K562 (cell line): ENCODE results near the gene ZDHHC12. TPM values are rescaled to one million over a fixed set of nuclear protein-coding genes. Genes with fewer than 3 reads are reported as not detected.

ENCODE experiments used
- CHD7 ChIP-seq: fragments of 200-600 bp; sonication (generic); IDR thresholded peaks from one replicate; pipeline ENCODE4 v1.6.1; 2012; ENCODE audit warnings: mild to moderate bottlenecking, low read depth, low read length, inconsistent platforms
- RBFOX2 ChIP-seq: fragments of 200-400 bp; formaldehyde crosslinking; IDR thresholded peaks from 2 replicates; pipeline ENCODE4 v1.6.1; 2017; ENCODE audit warnings: low read depth, mild to moderate bottlenecking, low read length, moderate library complexity
- polyA plus RNA-seq, 8 experiments: library from polyadenylated mRNA; depleted of rRNA in 4 of 8; stranded (reverse) in 5 of 8; unstranded in 3 of 8; fragments of >200 nt; fragmentation: Nextera tagmentation in 2 of 8; fragmentation: Illumina TruSeq in 1 of 8; extraction: Ambion mirVana in 2 of 8; extraction: Trizol in 1 of 8; gene quantifications; 2 replicates each; pipeline versions ENCODE4 v1.2.1 to v1.2.3, GENCODE V29; 2011 to 2014; ENCODE audit warnings: inconsistent platforms in 1 of 8, missing spikeins in 1 of 8
- total RNA-seq, 7 experiments: library from RNA; depleted of rRNA in 6 of 7; stranded (reverse); fragments of >200 nt in 6 of 7; fragmentation: Illumina TruSeq in 2 of 7; extraction: Trizol in 2 of 7; gene quantifications; 2 replicates each; pipeline versions ENCODE4 v1.2.1 to v1.2.3, GENCODE V29; 2011 to 2021; ENCODE audit warnings: low replicate concordance in 1 of 7

Gene ZDHHC12
- total and polyA plus RNA-seq, 9 of the 15 experiments (the other 6 are each of a cell fraction or from before 2014, with no cell fraction given): 0.21 to 38.0 (median 13.8) TPM

DNA sequence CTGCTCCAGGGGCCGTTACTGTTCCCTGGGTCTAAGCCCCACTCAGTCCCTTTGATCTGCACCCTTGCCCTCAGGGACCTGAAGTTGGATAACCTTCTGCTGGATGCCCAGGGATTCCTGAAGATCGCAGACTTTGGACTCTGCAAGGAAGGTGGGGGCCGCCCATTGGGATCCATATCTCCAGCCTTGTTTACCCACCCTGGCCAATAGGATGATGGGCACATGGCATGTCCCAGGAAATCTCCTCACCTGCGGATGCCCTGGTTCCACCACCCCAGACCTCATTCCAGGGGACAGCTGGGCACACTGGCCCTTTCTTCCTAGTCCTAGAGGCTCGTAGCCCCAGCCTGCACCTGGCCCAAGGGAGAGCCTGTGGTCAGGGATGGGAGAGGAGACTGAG lies 5.5 kb downstream of the ZDHHC12 start (continued):
- TF ChIP-seq CHD7 (no peak), RBFOX2 (peak; percentile 36; the same call in 1 of the 2 replicates)
